Activated CD4-positive, alpha-beta T cell treated with anti-CD3 and anti-CD28 coated beads, Interleukin-10, Interleukin-2, amounts not matched to agents 100 ng/mL and 50 ng/mL, durations not matched to agents 16 hours and 8 hours (primary cell): ENCODE data around the gene TPST2.

Source experiments
- DNase-seq: peaks from one replicate; pipeline ENCODE4 v3.0.0-alpha.2; 2020

TPST2 gene

GRCh38 chr22:26553056-26553752 is 36.7 kb downstream of the TPST2 start:
- DNase-seq, result no peak

GRCh38 chr22:26552466-26552865 is 37.5 kb downstream of the TPST2 start:
- DNase-seq, result no peak

GRCh38 chr22:26551568-26551967 is 38.4 kb downstream of the TPST2 start:
- DNase-seq, result no peak

- no peak for DNase-seq
Measured at GRCh38 chr22:26550498-26551033, 39.4 kb downstream of the TPST2 start.

GRCh38 chr22:26549902-26550497 is 39.9 kb downstream of the TPST2 start:
- DNase-seq, result no peak

- no peak for DNase-seq
Measured at GRCh38 chr22:26548984-26549383, 40.9 kb downstream of the TPST2 start.

GRCh38 chr22:26548303-26548702 is 41.6 kb downstream of the TPST2 start:
- DNase-seq, result no peak

- DNase-seq, result no peak
Measured at GRCh38 chr22:26547837-26548236, 42.1 kb downstream of the TPST2 start.

GRCh38 chr22:26547426-26547825 is 42.5 kb downstream of the TPST2 start:
- DNase-seq, result peak; percentile 55

GRCh38 chr22:26546282-26546681 is 43.6 kb downstream of the TPST2 start:
- DNase-seq, result no peak

GRCh38 chr22:26545827-26546226 is 44.1 kb downstream of the TPST2 start:
- no peak for DNase-seq

GRCh38 chr22:26545385-26545784 is 44.5 kb downstream of the TPST2 start:
- no peak for DNase-seq

- no peak for DNase-seq
Measured at GRCh38 chr22:26544489-26544888, 45.4 kb downstream of the TPST2 start.

GRCh38 chr22:26542831-26543230 is 47.1 kb downstream of the TPST2 start:
- DNase-seq, result peak; percentile 27

- no peak for DNase-seq
Measured at GRCh38 chr22:26541167-26541819, 48.6 kb downstream of the TPST2 start.

GRCh38 chr22:26540119-26540518 is 49.8 kb downstream of the TPST2 start:
- DNase-seq, result no peak

- no peak for DNase-seq
Measured at GRCh38 chr22:26536762-26537134, 53.2 kb downstream of the TPST2 start.

GRCh38 chr22:26536056-26536761 is 53.7 kb downstream of the TPST2 start:
- DNase-seq, result no peak

- no peak for DNase-seq
Measured at GRCh38 chr22:26535603-26535908, 54.4 kb downstream of the TPST2 start.

- no peak for DNase-seq
Measured at GRCh38 chr22:26534874-26535602, 54.9 kb downstream of the TPST2 start.

- DNase-seq, result no peak
Measured at GRCh38 chr22:26534171-26534855, 55.6 kb downstream of the TPST2 start.

- DNase-seq, result no peak
Measured at GRCh38 chr22:26529345-26529744, 60.6 kb downstream of the TPST2 start.
